Ovary (tissue), 3 donors: ENCODE results near the gene SULF2.

Experiments
- CTCF ChIP-seq, 3 donors: fragments of 450-650 bp in 2 of 3; fragments of 200-600 bp in 1 of 3; IDR thresholded peaks; one replicate each; pipeline versions ENCODE4 v1.5.1 to v1.8.0; 2016 to 2022; ENCODE audit warnings: antibody characterized with exemption in 3 of 3, mild to moderate bottlenecking in 1 of 3
- POLR2A ChIP-seq: fragments of 450-650 bp; IDR thresholded peaks from one replicate; pipeline ENCODE4 v1.6.1; 2017; ENCODE audit warnings: antibody characterized with exemption, mild to moderate bottlenecking, moderate library complexity
- donor health status: DM: no; HTN: no; CAD: no.

DNA sequence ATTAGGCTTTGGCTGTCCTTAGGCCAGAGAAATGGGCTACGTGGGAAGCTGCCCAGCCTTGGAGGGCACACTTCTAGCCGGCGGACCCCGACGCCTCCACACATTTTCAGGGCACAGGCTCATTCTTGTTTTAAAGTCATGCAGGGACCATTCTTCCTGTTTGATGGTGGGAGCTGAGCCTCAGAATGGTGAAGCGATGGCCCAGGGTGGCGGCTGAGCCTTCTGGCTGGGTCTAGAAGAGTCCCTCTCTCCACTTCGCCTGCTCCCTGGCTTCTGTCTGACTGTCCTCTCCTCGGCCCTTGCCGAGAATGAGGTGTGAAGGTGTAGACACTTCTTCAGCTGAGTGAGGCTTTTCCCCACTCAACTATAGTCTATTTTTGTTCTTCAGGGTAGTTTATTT, 114.4 kb downstream of the SULF2 start:
- no peak for TF ChIP-seq CTCF (IDR thresholded peaks at IDR 0.05)
- TF ChIP-seq POLR2A = no peak
